SK-N-SH (cell line): ENCODE data around the gene MB21D2. TPM values are rescaled to one million over a fixed set of nuclear protein-coding genes. Genes with fewer than 3 reads are reported as not detected.

Experiments used
- CTCF ChIA-PET: fragments of 300-600, 350-600 bp; formaldehyde crosslinking; extraction: SDS; loops from one replicate; lab custom pipeline; 2021; lab: Yijun Ruan, JAX
- POLR2A ChIA-PET: fragments of 350-600 bp; sonication (Branson Sonifier 250); formaldehyde crosslinking; extraction: SDS; loops from one replicate; lab custom pipeline; 2020; ENCODE audit warnings: antibody characterized with exemption, inconsistent platforms; lab: Yijun Ruan, JAX
- DNase-seq: peaks from one replicate; pipeline ENCODE4 v3.0.0; 2012
- H2AFZ ChIP-seq: fragments of 200-600 bp; sonication (generic); 2 replicates; pipeline ENCODE4 v1.8.1; 2016; ENCODE audit warnings: antibody characterized with exemption, mild to moderate bottlenecking, low read depth
- H3F3A ChIP-seq: fragments of 200-600 bp; sonication (generic); replicated peaks from 2 replicates; pipeline ENCODE3; 2016; ENCODE audit warnings: antibody characterized with exemption, mild to moderate bottlenecking; ENCODE audit not compliant: insufficient read depth
- H3K27ac ChIP-seq, 2 experiments: fragments of 200-500 bp in 1 of 2; fragments of 200-600 bp in 1 of 2; sonication (Bioruptor generic) in 1 of 2; sonication (generic), shearing (Covaris generic) in 1 of 2; 2 replicates each; pipeline versions ENCODE4 v1.5.1 to v1.6.1; 2014 to 2016; ENCODE audit warnings: low read depth in 2 of 2, inconsistent platforms in 1 of 2, low read length in 1 of 2, mild to moderate bottlenecking in 1 of 2, mixed read lengths in 1 of 2
- H3K27me3 ChIP-seq: fragments of 200-600 bp; sonication (generic), shearing (Covaris generic); 2 replicates; pipeline ENCODE4 v1.6.1; 2016; ENCODE audit warnings: mixed run types; ENCODE audit not compliant: insufficient read depth
- H3K36me3 ChIP-seq, 2 experiments: fragments of 200-500 bp in 1 of 2; fragments of 200-600 bp in 1 of 2; sonication (Bioruptor generic) in 1 of 2; sonication (generic) in 1 of 2; replicated peaks in 1 of 2; 2 replicates each; pipeline versions ENCODE3 to v1.5.1; 2014 to 2016; ENCODE audit warnings: low read length in 1 of 2, mild to moderate bottlenecking in 1 of 2; ENCODE audit not compliant: insufficient read depth in 2 of 2, control insufficient read depth in 1 of 2
- H3K4me1 ChIP-seq, 2 experiments: fragments of 200-500 bp in 1 of 2; fragments of 200-600 bp in 1 of 2; sonication (Bioruptor generic) in 1 of 2; sonication (generic), shearing (Covaris generic) in 1 of 2; 2 replicates each; pipeline versions ENCODE4 v1.5.1 to v1.6.1; 2014 to 2016; ENCODE audit warnings: low read depth in 1 of 2, low read length in 1 of 2, mixed run types in 1 of 2; ENCODE audit not compliant: insufficient read depth in 2 of 2, control insufficient read depth in 1 of 2
- H3K4me2 ChIP-seq: fragments of 200-600 bp; sonication (generic), shearing (Covaris generic); 2 replicates; pipeline ENCODE4 v1.6.1; 2017; ENCODE audit warnings: mixed run types
- H3K4me3 ChIP-seq, 2 experiments: fragments of 200-500 bp in 1 of 2; fragments of 200-600 bp in 1 of 2; sonication (Bioruptor generic) in 1 of 2; sonication (generic), shearing (Covaris generic) in 1 of 2; 2 replicates each; pipeline versions ENCODE4 v1.5.1 to v1.8.1; 2014 to 2016; ENCODE audit warnings: low read depth in 2 of 2, inconsistent platforms in 1 of 2, low read length in 1 of 2, mild to moderate bottlenecking in 1 of 2, mixed read lengths in 1 of 2, moderate library complexity in 1 of 2
- H3K79me2 ChIP-seq: fragments of 200-600 bp; sonication (generic); 2 replicates; pipeline ENCODE4 v1.8.1; 2017; ENCODE audit warnings: mild to moderate bottlenecking; ENCODE audit not compliant: insufficient read depth
- H3K9ac ChIP-seq: fragments of 200-600 bp; sonication (generic); 2 replicates; pipeline ENCODE4 v1.6.1; 2017; ENCODE audit warnings: mixed run types
- H3K9me2 ChIP-seq: fragments of 200-600 bp; sonication (generic); 2 replicates; pipeline ENCODE4 v1.6.1; 2017; ENCODE audit warnings: mixed run types
- H3K9me3 ChIP-seq: fragments of 200-600 bp; sonication (generic); 2 replicates; pipeline ENCODE4 v1.6.1; 2017; ENCODE audit warnings: mixed run types, mild to moderate bottlenecking, moderate library complexity
- H4K20me1 ChIP-seq: fragments of 200-600 bp; sonication (generic); 2 replicates; pipeline ENCODE4 v1.6.1; 2017; ENCODE audit warnings: mild to moderate bottlenecking, mixed run types; ENCODE audit not compliant: insufficient read depth
- CTCF ChIP-seq: fragments of 200-600 bp; sonication (generic); IDR thresholded peaks from 2 replicates; pipeline ENCODE4 v1.6.1; 2017; ENCODE audit warnings: antibody characterized with exemption, mild to moderate bottlenecking, moderate library complexity
- FOSL2 ChIP-seq: IDR thresholded peaks from 2 replicates; pipeline ENCODE4 v1.4.0; 2012; ENCODE audit warnings: low read depth, mild to moderate bottlenecking, moderate library complexity, borderline replicate concordance
- GABPA ChIP-seq: IDR thresholded peaks from 2 replicates; pipeline ENCODE4 v1.4.0; 2012; ENCODE audit warnings: low read depth, mild to moderate bottlenecking
- RAD21 ChIP-seq: IDR thresholded peaks from 2 replicates; pipeline ENCODE4 v1.6.1; 2012; ENCODE audit warnings: mild to moderate bottlenecking, low read length
- RFX5 ChIP-seq: IDR thresholded peaks from 2 replicates; pipeline ENCODE4 v1.6.1; 2012; ENCODE audit warnings: mild to moderate bottlenecking, improper control_type of control experiment, low read length
- RXRA ChIP-seq: IDR thresholded peaks from 2 replicates; pipeline ENCODE4 v1.4.0; 2012; ENCODE audit warnings: low read depth, mild to moderate bottlenecking, borderline replicate concordance
- TAF1 ChIP-seq: IDR thresholded peaks from 2 replicates; pipeline ENCODE4 v1.6.1; 2012; ENCODE audit warnings: low read depth, mild to moderate bottlenecking, low read length, moderate library complexity, borderline replicate concordance
- YY1 ChIP-seq: IDR thresholded peaks from 2 replicates; pipeline ENCODE4 v1.4.0; 2012; ENCODE audit warnings: low read depth, mild to moderate bottlenecking
- WGBS: methylation state at CpG from one replicate; pipeline ENCODE4 v1.1.6; 2017; ENCODE audit warnings: low lambda C conversion rate; 5-methylcytosine and 5-hydroxymethylcytosine counted together
- polyA plus RNA-seq, 3 experiments: library from polyadenylated mRNA; depleted of rRNA; stranded (reverse); fragments of >200 nt; gene quantifications; 2 replicates each; pipeline ENCODE4 v1.2.3, GENCODE V29; 2012
- TF ChIP-seq, protein P1 (sequence below): fragments of 150-350 bp; IDR thresholded peaks from 2 replicates; pipeline ENCODE4 v1.6.1; 2017; ENCODE audit warnings: antibody characterized with exemption, low read length, low read depth, borderline replicate concordance

Gene MB21D2
- polyA plus RNA-seq, 1 of the 3 experiments (the other 2 are of a cell fraction) = 12.7 TPM

GRCh38 chr3:192929755-192930547 lies 12.3 kb upstream of the MB21D2 start:
- no peak for DNase-seq
- WGBS = 87% methylated on average over 9 of the region's 9 CpGs
- Histone ChIP-seq H3K79me2 (no peaks in the 10 kb centered on the region), H3K9ac (no peak overlapping the region), H4K20me1 (no peaks in the 10 kb centered on the region), H3K4me2 (no peak overlapping the region), H3K4me3 (no peak overlapping the region), H3K27ac (no peak overlapping the region), H3K4me1 (peaks cover 0 to 7% of the 10 kb centered on the region in 2 experiments; a peak in 1 of 4 replicates)
- CTCF ChIA-PET = interaction anchor here (2.5 kb wide), 1 partner anchor 13 kb away, joined by 6 read pairs; the partner anchor contains the start of gene MB21D2
- TF ChIP-seq CTCF = no peak
- TF ChIP-seq FOSL2 = no peak
- TF ChIP-seq YY1 = no peak
- TF ChIP-seq TAF1 = no peak
- no peak for TF ChIP-seq RFX5
- TF ChIP-seq GABPA = no peak
- TF ChIP-seq, protein P1, sequence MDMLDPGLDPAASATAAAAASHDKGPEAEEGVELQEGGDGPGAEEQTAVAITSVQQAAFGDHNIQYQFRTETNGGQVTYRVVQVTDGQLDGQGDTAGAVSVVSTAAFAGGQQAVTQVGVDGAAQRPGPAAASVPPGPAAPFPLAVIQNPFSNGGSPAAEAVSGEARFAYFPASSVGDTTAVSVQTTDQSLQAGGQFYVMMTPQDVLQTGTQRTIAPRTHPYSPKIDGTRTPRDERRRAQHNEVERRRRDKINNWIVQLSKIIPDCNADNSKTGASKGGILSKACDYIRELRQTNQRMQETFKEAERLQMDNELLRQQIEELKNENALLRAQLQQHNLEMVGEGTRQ = no peak
- TF ChIP-seq, all 33 proteins: peak for 0
- no peak overlapping the region for H2AFZ ChIP-seq
- POLR2A ChIA-PET = no interaction called here
- no peaks in the 10 kb centered on the region for H3F3A ChIP-seq
- no peaks in the 10 kb centered on the region for H3K36me3 ChIP-seq
- H3K27me3 ChIP-seq = no peaks in the 10 kb centered on the region
- no peaks in the 10 kb centered on the region for H3K9me3 ChIP-seq
- no peaks in the 10 kb centered on the region for H3K9me2 ChIP-seq

- DNase-seq = no peak
- POLR2A ChIA-PET = no interaction called here
- TF ChIP-seq RFX5 (no peak), RXRA (no peak), RAD21 (no peak)
These were observed 11.5 kb upstream of the MB21D2 start for GRCh38 chr3:192929146-192929545.

More at GRCh38 chr3:192929146-192929545, 11.5 kb upstream of the MB21D2 start:
- 80% methylated on average over 2 of the region's 2 CpGs for WGBS
- Histone ChIP-seq H4K20me1 (no peaks in the 10 kb centered on the region), H3K9me3 (no peaks in the 10 kb centered on the region), H2AFZ (no peak overlapping the region), H3K9me2 (no peaks in the 10 kb centered on the region), H3K27ac (no peak overlapping the region), H3K4me2 (no peak overlapping the region), H3K4me1 (peaks cover 0 to 7% of the 10 kb centered on the region in 2 experiments; a peak in 1 of 4 replicates), H3K4me3 (no peak overlapping the region), H3K79me2 (no peaks in the 10 kb centered on the region), H3K36me3 (no peaks in the 10 kb centered on the region), H3K9ac (no peak overlapping the region), H3K27me3 (no peaks in the 10 kb centered on the region), H3F3A (no peaks in the 10 kb centered on the region)
- CTCF ChIA-PET = no interaction called here
